Cardiac fibroblast (primary cell): ENCODE measurements around the gene FAM20C.

Experiments used
- DNase-seq, 2 donors: peaks; one replicate each; pipeline versions ENCODE4 v3.0.0 to v3.0.0-alpha.2; 2010; ENCODE audit warnings: low read depth in 2 of 2
- H3K4me3 ChIP-seq, 2 donors: replicated peaks in 1 of 2; 1 replicate in 1 of 2; 2 replicates in 1 of 2; pipeline ENCODE4 v1.5.1; 2011; ENCODE audit warnings: low read depth in 2 of 2, low read length in 2 of 2, mild to moderate bottlenecking in 2 of 2, moderate library complexity in 1 of 2
- CTCF ChIP-seq: IDR thresholded peaks from one replicate; pipeline ENCODE4 v1.5.1; 2011; ENCODE audit warnings: low read depth, mild to moderate bottlenecking, low read length, inconsistent platforms

Gene FAM20C

GRCh38 chr7:277228-277627 lies 84.9 kb downstream of the FAM20C start:
- TF ChIP-seq CTCF = no peak
- no peak overlapping the region for H3K4me3 ChIP-seq
- DNase-seq = no peak

DNA sequence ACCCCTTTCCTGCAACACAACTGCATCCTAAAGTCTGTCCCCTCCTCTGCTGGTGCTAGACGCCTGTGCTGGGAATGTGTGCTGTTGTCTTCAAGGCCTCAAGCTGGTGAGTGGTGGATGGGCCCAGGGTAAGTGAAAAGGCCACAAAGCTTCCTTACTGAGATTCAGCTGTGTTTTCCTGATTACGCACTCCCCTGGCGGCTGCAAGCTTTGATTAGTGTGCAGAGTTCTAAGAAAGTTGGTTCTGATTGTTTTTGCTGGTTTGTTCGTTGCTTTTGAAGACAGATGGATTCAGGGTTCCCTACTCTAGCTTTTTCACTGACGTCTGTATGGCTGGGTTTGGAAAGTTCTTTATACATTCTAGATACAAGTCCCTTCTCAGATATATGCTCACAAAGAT lies 85.7 kb downstream of the FAM20C start:
- no peak for DNase-seq
- H3K4me3 ChIP-seq = no peak overlapping the region
- no peak for TF ChIP-seq CTCF

DNA sequence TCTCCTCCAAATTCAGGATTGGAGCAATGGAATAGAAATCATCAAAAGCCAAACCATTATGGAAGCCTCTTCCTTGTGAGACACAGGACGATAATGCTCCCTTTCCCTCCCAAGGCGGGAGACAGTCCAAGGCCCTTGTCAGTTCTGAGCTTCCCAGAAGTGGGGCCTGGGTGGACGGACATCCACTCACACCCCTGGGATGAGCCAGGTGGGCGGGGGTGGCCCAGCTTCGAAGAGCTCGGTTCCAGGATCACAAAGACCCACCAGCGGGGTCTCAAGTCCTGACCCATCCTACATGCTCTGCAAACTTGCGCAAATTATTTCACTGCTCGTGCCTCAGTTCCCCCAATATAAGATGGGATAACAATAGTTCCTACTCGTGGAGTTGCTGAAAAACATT lies 87.5 kb downstream of the FAM20C start:
- no peak overlapping the region for H3K4me3 ChIP-seq
- no peak for TF ChIP-seq CTCF
- no peak for DNase-seq

DNA sequence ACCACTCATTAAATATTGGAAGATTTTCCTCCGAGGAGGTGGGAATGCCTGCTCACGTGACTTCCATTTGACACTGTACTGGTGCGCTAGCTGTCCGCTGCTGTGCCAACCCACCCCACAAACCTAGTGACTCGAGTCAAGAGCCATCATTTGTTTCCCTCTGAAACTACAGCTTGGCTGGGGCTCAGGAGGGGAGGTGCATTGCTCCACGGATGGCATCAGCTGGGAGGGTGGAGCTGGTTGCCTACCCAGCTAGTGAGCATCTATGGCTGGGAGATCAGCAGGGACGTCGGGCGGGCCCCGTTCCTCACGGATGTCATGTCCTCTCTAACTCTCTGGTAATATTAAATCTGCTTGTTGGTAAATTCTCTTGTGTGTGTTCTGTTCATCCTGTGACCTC lies 88.1 kb downstream of the FAM20C start:
- no peak for TF ChIP-seq CTCF
- no peak overlapping the region for H3K4me3 ChIP-seq
- no peak for DNase-seq

DNA sequence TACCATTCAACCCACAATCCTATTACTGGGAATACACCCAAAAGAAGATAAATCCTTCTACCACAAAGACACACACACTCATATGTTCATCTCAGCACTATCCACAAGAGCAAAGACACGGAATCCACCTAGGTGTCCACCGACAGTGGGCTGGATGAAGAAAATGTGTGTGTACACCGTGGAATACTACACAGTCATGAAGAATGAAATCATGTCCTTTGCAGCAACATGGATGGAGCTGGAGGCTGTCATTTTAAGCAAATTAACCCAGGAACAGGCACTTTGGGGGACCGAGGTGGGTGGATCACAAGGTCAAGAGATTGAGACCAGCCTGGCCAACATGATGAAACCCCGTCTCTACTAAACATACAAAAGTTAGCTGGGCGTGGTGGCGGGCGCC lies 89.3 kb downstream of the FAM20C start:
- DNase-seq = no peak
- TF ChIP-seq CTCF = no peak
- H3K4me3 ChIP-seq = no peak overlapping the region

DNA sequence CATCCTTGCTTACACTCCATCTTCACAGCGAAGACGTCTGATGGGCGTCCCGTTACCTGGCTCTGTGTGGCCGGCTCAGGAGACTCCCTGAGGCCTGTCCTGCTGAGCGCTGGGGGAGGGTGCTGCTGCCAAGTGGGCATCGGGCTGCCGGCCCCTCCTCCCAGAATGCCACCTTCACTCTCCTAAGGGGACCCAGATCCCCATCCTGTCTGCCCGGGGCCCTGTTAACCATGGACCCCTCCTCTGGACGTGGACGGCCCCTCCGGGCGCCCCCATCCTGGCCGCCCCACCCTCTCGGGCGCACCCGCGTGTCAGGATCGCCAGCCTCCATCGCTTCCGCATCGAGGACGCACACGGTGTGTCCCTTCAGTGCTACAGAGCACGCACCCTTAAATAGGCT lies 90.2 kb downstream of the FAM20C start:
- no peak for DNase-seq
- no peak for TF ChIP-seq CTCF
- H3K4me3 ChIP-seq = no peak overlapping the region

DNA sequence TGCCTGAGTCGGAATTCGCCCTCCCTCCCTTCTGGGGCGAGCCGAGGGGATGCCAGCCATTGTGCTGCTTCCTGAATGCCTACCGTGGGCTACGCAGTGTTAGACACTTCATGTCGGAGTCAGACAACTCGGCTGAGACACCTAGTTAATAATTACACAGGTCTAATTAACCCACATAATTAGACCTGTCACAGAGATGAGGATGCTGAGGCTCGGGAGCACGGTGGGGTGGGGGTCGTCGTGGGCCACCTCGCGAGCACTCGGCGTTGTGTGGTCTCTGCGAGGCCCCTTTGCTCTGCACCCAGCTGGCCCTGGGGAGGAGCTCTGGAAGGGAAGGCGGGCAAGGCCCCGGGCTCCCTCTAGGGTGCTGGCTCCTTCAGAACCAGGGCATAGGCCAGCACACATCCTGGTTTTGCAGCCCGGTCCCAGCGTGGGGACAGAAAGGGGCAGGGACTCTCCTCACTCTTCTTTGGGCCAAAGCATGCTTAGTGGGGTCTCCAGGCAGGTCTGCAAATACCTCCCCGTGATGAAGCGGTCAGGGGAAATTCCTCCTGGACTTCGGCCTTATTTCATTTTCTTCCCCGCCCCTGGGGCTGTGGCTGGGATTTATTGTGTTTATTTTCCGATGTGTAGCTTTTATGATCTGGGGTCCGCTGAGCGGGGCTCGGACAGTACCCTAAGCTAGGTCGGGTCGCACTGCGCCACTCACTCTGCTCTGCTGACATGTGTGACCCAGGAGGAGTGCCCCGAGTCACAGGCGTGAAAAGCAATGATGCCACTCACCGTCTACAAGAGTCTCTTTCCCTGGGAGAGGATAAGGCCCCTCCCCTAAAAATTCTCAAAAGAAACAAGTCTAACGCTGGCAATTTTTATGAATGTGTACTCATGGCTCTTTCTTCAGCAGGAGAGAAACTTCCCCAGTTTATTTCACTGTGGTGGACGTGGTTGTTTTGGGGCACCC lies 92.7 kb downstream of the FAM20C start:
- no peak for TF ChIP-seq CTCF
- DNase-seq = no peak
- H3K4me3 ChIP-seq = no peak overlapping the region
